Astrocyte (in vitro differentiated cells and primary cell): Measurements from ENCODE around the gene MPDU1.

ENCODE experiments used
- EZH2 ChIP-seq: IDR thresholded peaks from 2 replicates; pipeline ENCODE4 v1.6.1; 2012; ENCODE audit warnings: mild to moderate bottlenecking, low read length, inconsistent platforms; ENCODE audit not compliant: insufficient read depth
- TF ChIP-seq, protein P1 (sequence below): IDR thresholded peaks from 2 replicates; pipeline ENCODE4 v1.5.1; 2011; ENCODE audit warnings: low read depth, mild to moderate bottlenecking, inconsistent platforms, low read length, moderate library complexity; ENCODE audit not compliant: insufficient read depth

- no peak for TF ChIP-seq EZH2
- TF ChIP-seq, protein P1, sequence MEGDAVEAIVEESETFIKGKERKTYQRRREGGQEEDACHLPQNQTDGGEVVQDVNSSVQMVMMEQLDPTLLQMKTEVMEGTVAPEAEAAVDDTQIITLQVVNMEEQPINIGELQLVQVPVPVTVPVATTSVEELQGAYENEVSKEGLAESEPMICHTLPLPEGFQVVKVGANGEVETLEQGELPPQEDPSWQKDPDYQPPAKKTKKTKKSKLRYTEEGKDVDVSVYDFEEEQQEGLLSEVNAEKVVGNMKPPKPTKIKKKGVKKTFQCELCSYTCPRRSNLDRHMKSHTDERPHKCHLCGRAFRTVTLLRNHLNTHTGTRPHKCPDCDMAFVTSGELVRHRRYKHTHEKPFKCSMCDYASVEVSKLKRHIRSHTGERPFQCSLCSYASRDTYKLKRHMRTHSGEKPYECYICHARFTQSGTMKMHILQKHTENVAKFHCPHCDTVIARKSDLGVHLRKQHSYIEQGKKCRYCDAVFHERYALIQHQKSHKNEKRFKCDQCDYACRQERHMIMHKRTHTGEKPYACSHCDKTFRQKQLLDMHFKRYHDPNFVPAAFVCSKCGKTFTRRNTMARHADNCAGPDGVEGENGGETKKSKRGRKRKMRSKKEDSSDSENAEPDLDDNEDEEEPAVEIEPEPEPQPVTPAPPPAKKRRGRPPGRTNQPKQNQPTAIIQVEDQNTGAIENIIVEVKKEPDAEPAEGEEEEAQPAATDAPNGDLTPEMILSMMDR: no peak
These were observed 6.4 kb downstream of the MPDU1 start, which contains the start of gene SOX15 for GRCh38 chr17:7589891-7590691.
